ENCODE results near the gene DISC1.
"Not testable (repeated sequence)": the region's sequence is repeated elsewhere in the genome, so short reads cannot be mapped to it uniquely, and the experiment has no call there.

Gene DISC1

GRCh38 chr1:231639819-231640218 lies 13.2 kb downstream of the DISC1 start:
- no peak for DNase-seq

GRCh38 chr1:231641444-231641843 lies 14.9 kb downstream of the DISC1 start:
- DNase-seq = not testable (repeated sequence)

DNA sequence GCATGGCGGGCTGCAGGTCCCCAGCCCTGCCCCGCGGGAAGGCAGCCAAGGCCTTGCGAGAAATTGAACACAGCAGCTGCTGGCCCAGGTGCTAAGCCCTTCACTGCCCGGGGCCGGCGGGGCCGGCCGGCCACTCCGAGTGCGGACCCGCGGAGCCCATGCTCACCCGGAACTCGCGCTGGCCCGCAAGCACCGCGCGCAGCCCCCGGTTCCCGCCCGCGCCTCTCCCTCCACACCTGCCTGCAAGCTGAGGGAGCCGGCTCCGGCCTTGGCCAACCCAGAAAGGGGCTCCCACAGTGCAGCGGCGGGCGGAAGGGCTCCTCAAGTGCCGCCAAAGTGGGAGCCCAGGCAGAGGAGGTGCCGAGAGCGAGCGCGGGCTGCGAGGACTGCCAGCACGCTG lies 15.5 kb downstream of the DISC1 start:
- DNase-seq = not testable (repeated sequence)

- DNase-seq = no peak
Observed at GRCh38 chr1:231642618-231643017, 16.0 kb downstream of the DISC1 start.

- no peak for DNase-seq
Observed at GRCh38 chr1:231643071-231643934, 16.7 kb downstream of the DISC1 start.

- DNase-seq = no peak
Observed at GRCh38 chr1:231643935-231644237, 17.3 kb downstream of the DISC1 start.

GRCh38 chr1:231645634-231646033 lies 19.0 kb downstream of the DISC1 start:
- not testable (repeated sequence) for DNase-seq

- DNase-seq = not testable (repeated sequence)
Observed at GRCh38 chr1:231646165-231646564, 19.6 kb downstream of the DISC1 start.

- peak in 1 of 2 donors; percentile 23 for DNase-seq
Observed at GRCh38 chr1:231651621-231652260, 25.2 kb downstream of the DISC1 start.

DNA sequence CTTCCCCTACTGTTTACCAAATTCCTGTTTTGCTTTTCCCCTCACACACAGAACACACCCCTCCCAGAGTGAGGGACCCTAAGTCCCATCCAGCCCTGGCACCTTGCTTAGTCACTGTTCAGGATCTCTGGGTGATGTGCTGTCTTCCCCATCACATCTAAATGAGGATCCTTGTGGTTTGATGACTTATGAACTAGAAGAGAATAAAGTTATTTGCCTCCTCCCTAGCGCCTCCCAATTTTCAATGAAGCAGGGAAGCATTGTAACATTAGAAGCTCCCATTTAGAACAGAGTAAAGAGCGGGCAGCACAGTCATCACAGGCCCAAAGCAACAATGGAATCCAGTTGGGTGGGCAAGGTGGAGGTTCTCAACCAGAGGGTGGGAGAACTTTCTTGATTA lies 27.0 kb downstream of the DISC1 start:
- DNase-seq = no peak

- no peak for DNase-seq
Observed at GRCh38 chr1:231656741-231657140, 30.2 kb downstream of the DISC1 start.

DNA sequence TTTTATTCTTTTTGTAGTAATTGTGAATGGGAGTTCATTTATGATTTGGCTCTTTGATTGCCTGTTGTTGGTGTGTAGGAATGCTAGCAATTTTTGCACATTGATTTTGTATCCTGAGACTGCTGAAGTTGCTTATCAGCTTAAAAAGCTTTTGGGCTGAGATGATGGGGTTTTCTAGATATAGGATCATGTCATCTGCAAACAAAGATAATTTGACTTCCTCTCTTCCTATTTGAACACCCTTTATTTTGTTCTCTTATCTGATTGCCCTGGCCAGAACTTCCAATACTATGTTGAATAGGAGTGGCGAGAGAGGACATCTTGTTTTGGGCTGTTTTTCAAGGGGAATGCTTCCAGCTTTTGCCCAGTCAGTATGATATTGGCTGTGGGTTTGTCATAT lies 31.6 kb downstream of the DISC1 start:
- DNase-seq = not testable (repeated sequence)

- no peak for DNase-seq
Observed at GRCh38 chr1:231660198-231660597, 33.6 kb downstream of the DISC1 start.

DNA sequence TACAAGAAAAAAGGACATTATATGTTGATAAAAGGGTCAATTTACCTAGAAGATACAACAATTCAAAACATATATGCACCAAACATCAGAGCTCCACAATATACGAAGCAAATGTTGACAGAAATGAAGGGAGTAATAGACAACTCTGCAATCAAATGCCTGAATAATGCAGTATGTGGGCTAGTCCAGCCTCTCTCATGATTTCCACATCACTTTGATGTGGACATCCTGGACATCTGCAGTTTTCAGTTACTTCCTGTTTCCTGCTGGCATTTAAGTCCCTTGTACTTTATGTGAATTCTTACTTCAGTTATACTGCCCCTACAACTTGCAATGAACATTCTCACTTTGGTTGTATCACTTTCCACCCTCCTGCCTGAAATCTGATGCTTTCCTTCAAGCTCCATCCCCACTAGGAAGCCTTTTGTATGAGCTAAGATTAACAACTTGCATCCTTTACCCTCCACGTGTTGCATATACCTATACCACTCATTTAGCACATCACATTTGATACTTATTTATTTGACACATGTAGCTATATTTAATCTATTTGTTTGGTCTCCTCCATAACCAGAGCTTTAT lies 36.7 kb downstream of the DISC1 start:
- no peak for DNase-seq

DNA sequence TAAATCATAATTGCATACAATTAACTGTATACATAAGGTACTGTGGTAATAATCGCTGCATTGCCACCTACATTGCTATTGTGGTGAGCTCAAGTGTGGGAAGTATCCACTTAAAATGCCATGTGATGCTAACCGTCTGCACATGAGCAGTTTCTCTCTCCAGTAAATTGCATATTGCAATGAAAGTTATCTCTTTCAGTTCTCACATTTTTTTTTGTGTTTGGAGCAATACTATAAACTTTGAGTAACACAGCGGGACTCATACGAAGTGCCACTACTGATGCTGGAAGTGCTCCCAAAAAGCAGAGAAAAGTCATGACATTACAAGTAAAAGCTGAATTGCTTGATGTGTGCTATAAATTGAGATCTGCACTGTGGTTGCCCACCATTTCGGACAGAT lies 38.5 kb downstream of the DISC1 start:
- DNase-seq = no peak

- no peak for DNase-seq
Observed at GRCh38 chr1:231665726-231666125, 39.1 kb downstream of the DISC1 start.

DNA sequence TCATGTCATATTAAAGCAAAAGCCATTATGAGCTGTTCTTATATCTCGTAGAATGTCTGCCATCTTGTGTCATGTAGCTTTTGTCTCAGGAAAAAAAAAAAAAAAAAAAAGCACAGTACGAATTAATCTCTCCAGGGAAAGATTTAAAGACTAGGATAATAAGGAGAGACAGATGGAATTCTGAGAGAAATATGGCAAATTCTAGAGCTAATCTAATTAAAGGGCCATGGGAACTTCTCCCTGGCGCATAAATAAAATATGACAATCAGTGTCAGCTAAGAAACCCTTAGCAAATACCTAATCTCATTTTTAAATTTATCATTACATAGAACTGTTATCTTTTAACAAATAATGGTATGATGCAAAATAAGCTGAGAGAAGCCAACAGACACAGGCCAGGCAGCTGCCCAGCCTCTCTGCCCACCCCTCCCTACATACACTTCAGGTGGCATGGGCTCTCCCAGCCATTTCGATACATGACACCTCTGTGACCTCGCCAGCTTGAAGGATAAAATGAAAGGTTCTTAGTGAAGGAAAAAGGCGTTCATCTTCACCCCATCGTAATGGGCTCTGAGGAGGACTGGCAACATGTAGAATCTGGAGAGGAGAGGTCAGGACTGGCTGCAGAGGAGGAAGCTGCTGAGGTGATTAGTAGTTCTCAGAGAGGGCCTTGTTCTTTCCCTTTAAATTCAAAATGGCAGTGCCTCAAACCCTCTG lies 39.8 kb downstream of the DISC1 start:
- DNase-seq = no peak

DNA sequence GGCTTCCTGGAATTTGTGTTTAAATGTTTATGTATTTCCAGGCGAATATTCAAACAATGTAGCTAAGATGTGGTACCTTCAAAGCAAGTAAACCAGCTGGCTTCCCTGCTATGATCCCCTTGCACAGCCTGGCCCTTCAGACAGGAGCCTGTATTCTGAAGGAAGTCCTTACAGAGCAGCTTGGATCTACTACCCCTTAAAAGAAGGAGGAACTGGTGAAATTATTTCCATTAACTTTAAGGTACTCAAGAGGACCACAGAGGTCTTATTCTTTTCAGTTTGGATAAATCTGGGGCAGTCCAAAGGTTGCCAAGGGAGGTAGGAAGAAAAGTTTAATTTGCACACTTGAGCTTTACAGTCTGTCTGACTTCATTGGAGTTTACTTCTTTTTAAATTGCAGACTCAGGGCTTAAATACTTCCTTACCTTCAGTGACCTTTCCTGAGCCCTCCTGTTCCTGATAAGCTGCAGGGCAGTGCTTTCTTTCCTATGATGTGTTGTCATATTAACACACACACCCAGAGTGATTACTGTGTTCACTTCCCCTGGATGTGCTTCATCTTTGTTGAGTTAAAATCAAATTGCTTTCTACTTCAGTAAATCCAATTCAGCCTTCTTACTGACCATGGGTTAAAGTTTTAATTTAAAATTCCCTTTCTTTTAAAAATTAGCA lies 40.5 kb downstream of the DISC1 start:
- no peak for DNase-seq

- DNase-seq = no peak
Observed at GRCh38 chr1:231667896-231668506, 41.4 kb downstream of the DISC1 start.

GRCh38 chr1:231668826-231669225 lies 42.2 kb downstream of the DISC1 start:
- no peak for DNase-seq

- not testable (repeated sequence) for DNase-seq
Observed at GRCh38 chr1:231669864-231670621, 43.5 kb downstream of the DISC1 start.

DNA sequence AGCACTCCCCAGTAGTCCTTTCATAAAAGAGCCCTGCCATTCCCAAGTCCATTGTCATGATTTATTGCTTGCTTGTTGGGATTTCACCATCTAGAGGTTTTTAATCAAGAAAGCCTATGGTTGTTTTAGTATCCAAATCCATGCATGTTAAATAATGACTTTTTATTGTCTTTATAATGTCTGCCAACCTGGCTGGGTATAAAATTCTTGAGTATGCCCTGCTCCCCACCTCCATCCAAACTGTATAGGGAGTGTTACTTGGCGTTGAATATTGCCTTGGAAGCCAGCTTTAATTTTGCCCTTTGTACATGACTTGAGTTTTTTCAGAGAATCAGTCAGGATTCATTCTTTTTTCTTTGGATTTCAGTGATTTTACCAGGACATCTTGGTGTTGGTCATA lies 44.2 kb downstream of the DISC1 start:
- DNase-seq = no peak
